Skeletal muscle satellite cell (primary cell): ENCODE data around the gene ARHGAP33.

Experiments
- H3K27me3 ChIP-seq: 2 replicates; pipeline ENCODE4 v1.7.0; 2013; ENCODE audit warnings: low read length; ENCODE audit not compliant: control insufficient read depth, insufficient read depth
- H3K36me3 ChIP-seq: 2 replicates; pipeline ENCODE4 v1.7.0; 2013; ENCODE audit warnings: mild to moderate bottlenecking, control low read depth, low read length; ENCODE audit not compliant: insufficient read depth
- H3K4me1 ChIP-seq: 2 replicates; pipeline ENCODE4 v1.7.0; 2013; ENCODE audit warnings: low read length; ENCODE audit not compliant: control insufficient read depth, insufficient read depth
- H3K4me2 ChIP-seq: 2 replicates; pipeline ENCODE4 v1.7.0; 2013; ENCODE audit warnings: mild to moderate bottlenecking, low read length
- H3K4me3 ChIP-seq: 2 replicates; pipeline ENCODE4 v1.7.0; 2013; ENCODE audit warnings: low read length
- H3K9ac ChIP-seq: 2 replicates; pipeline ENCODE4 v1.7.0; 2013; ENCODE audit warnings: mild to moderate bottlenecking, low read depth, low read length, moderate library complexity
- H3K9me3 ChIP-seq: replicated peaks from 2 replicates; pipeline ENCODE4 v1.7.0; 2013; ENCODE audit warnings: mild to moderate bottlenecking, control low read depth, low read length

The ARHGAP33 gene

GRCh38 chr19:35753634-35754369 lies 21.6 kb upstream of the ARHGAP33 start:
- Histone ChIP-seq H3K4me1 (peaks cover 33% of the 10 kb centered on the region), H3K27me3 (no peaks in the 10 kb centered on the region), H3K4me2 (no peak overlapping the region), H3K4me3 (no peak overlapping the region), H3K36me3 (peaks cover 24% of the 10 kb centered on the region), H3K9me3 (no peaks in the 10 kb centered on the region), H3K9ac (no peak overlapping the region)

GRCh38 chr19:35754370-35755130 lies 20.8 kb upstream of the ARHGAP33 start:
- H3K4me3 ChIP-seq: no peak overlapping the region
- no peak overlapping the region for H3K9ac ChIP-seq

GRCh38 chr19:35755131-35755549 lies 20.2 kb upstream of the ARHGAP33 start:
- Histone ChIP-seq H3K4me1 (peaks cover 35% of the 10 kb centered on the region), H3K4me2 (peak overlapping the region; percentile 79), H3K9ac (peak overlapping the region; percentile 53), H3K36me3 (peaks cover 24% of the 10 kb centered on the region), H3K9me3 (no peaks in the 10 kb centered on the region), H3K27me3 (no peaks in the 10 kb centered on the region), H3K4me3 (peak overlapping the region; percentile 62)

More at GRCh38 chr19:35754370-35755130, 20.8 kb upstream of the ARHGAP33 start:
- H3K9me3 ChIP-seq: no peaks in the 10 kb centered on the region
- no peaks in the 10 kb centered on the region for H3K27me3 ChIP-seq
- H3K4me2 ChIP-seq: no peak overlapping the region
- H3K4me1 ChIP-seq: peaks cover 35% of the 10 kb centered on the region
- peaks cover 24% of the 10 kb centered on the region for H3K36me3 ChIP-seq

DNA sequence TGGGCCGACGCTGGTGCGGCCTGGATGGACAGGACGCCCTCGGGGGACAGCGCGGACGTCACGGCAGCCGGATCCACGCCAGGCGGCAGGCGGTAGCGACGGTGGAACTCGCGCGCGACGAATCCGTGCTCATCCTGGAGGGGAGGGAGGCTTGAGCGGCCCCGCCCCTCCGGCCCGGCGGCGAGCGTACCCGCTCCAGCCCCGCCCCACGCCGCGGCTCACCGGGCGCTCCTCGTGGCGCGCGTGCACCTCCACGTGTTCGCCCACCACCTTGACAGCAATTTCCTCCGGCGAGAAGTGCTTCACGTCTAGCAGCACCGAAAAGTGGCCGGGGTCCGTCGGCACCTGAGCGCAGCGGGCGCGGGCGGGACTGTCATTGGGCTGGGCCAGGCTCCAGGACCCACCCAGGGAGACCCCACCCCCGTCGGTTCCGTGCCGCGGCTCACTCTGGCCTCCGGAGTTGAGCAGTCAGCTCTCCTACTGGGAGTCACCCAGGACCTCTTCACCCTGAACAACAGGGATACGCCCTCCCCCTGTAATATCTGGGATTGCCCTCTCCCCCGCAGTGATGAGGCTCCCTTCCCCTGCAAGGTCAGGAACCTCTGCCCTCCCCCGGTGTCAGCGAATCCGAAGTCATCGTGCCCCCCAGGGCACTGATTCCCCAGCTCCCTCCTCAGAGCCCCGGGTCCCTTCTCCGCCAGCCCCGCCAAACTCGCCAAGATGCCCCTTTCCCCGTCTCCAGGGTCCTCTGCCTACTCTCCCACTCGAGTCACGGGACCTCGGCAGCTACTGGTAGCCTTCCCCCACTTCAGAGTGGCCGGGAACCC lies 19.6 kb upstream of the ARHGAP33 start:
- Histone ChIP-seq H3K36me3 (peaks cover 25% of the 10 kb centered on the region), H3K9me3 (no peaks in the 10 kb centered on the region), H3K27me3 (no peaks in the 10 kb centered on the region), H3K4me1 (peaks cover 36% of the 10 kb centered on the region), H3K9ac (peak overlapping the region; percentile 77), H3K4me2 (peak overlapping the region; percentile 79), H3K4me3 (peak overlapping the region; percentile 62)

DNA sequence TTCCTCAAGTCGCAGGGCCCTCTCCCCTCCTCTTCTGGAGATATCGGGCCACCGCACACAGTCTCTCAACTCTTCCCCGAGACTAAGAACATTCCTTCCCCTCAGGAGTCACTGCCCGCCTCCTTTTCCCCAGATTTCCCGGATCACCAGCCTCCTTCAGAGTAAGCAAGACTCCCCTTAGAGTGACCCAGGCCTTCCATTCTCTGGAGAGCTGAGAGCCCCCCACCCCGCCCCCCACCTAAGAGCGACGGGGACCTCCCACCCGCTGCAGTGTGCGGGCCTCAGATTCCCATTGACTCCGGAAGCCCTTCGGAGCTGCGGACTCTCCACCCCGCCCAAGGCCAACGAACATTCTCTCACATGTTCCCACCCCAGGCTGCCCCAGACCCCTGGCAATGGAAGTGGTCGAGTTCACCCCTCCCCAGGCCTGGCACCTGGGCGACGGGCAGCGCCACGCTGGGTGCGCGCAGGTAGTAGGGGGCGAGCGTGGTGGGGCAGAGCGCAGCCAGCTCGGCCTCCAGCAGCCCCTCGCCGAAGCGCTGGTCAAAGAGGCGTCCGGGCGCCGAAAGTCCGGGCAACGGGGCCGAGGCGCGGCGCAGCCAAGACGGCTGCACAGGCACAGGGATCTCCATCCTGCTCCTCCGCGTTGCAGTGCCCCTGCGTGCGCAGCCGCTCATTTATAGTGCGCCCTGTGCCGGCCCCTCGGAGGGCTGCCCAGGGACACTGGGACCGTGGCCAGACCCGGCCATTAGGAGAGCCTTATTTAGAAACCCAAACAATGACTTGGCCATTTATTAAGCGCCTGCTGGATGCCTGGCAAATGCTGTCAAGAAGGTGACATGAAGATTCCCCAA lies 18.8 kb upstream of the ARHGAP33 start, which contains the start of gene HSPB6:
HSPB6 (minus strand) TSS at position 653 of the 854 bp plus-strand sequence; CDS start at position 632, 21 bp downstream.
- peak within 1 kb of the TSS; percentile 62 for H3K4me3 ChIP-seq
- no peaks in the 10 kb centered on the region for H3K27me3 ChIP-seq
- peaks cover 29% of the 10 kb centered on the region for H3K36me3 ChIP-seq
- H3K4me2 ChIP-seq: peak within 1 kb of the TSS; percentile 79
- H3K9ac ChIP-seq: peak within 1 kb of the TSS; percentile 77
- no peaks in the 10 kb centered on the region for H3K9me3 ChIP-seq
- peaks cover 38% of the 10 kb centered on the region for H3K4me1 ChIP-seq

GRCh38 chr19:35757231-35757748 lies 18.1 kb upstream of the ARHGAP33 start:
- Histone ChIP-seq H3K4me2 (peak overlapping the region; percentile 79), H3K4me1 (peaks cover 38% of the 10 kb centered on the region), H3K27me3 (no peaks in the 10 kb centered on the region), H3K36me3 (peaks cover 34% of the 10 kb centered on the region), H3K4me3 (peak overlapping the region; percentile 62), H3K9ac (peak overlapping the region; percentile 77), H3K9me3 (no peaks in the 10 kb centered on the region)

DNA sequence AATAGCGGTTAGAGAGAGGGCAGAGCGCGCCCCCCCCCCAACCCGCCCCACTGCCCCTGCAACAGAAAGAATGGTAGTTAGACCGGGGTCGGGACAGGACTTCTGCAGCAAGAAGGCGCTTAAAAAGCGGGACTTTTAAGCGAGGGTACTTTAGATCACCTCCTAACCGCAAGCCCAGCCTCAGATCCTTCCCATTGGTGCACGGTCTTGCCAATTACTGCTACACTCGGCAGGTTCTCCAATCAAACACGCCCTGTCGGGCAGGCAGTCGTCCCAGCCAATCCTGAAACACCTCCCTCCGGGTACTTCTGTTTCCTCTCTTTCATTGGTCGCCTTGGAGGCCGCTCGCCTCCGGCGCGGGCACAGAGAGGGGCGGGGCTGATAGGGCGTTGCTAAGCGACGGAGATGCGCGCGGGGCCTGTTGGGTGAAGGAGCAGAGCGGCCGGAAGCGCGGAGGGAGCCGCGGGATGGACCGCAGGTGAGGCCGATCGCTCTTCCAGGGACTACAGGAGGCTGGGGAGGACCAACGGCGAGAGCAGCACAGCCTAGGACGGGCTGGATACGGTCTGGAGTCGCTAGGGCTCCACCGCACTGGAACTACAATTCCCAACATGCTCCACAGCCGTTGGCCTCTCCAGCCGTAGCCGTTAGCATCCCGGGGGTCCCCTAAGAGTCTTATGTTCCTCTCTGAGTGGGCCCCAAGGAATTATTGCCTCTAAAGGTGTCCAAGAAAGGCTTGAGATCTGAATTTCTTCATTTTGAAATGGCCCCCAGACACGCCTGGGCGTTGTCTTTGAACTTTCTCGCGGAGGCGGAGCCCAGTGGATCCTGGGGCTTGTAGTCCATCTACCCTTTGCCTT lies 17.4 kb upstream of the ARHGAP33 start, which contains the start of gene PROSER3:
PROSER3 (plus strand) TSS at position 428 of the 860 bp plus-strand sequence; CDS start at position 468, 40 bp downstream.
- no peaks in the 10 kb centered on the region for H3K9me3 ChIP-seq
- H3K27me3 ChIP-seq: no peaks in the 10 kb centered on the region
- H3K4me2 ChIP-seq: peak within 1 kb of the TSS; percentile 79
- peak within 1 kb of the TSS; percentile 94 for H3K9ac ChIP-seq
- peak within 1 kb of the TSS; percentile 92 for H3K4me3 ChIP-seq
- peaks cover 38% of the 10 kb centered on the region for H3K4me1 ChIP-seq
- peaks cover 27% of the 10 kb centered on the region for H3K36me3 ChIP-seq

GRCh38 chr19:35759697-35760096 lies 15.7 kb upstream of the ARHGAP33 start:
- H3K9me3 ChIP-seq: no peaks in the 10 kb centered on the region
- peaks cover 38% of the 10 kb centered on the region for H3K4me1 ChIP-seq
- H3K4me2 ChIP-seq: peak overlapping the region; percentile 77
- no peaks in the 10 kb centered on the region for H3K27me3 ChIP-seq
- no peak overlapping the region for H3K9ac ChIP-seq
- H3K4me3 ChIP-seq: no peak overlapping the region
- peaks cover 14% of the 10 kb centered on the region for H3K36me3 ChIP-seq

- Histone ChIP-seq H3K4me3 (no peak overlapping the region), H3K4me2 (no peak overlapping the region), H3K27me3 (no peaks in the 10 kb centered on the region), H3K9me3 (no peaks in the 10 kb centered on the region), H3K4me1 (peaks cover 29% of the 10 kb centered on the region), H3K9ac (no peak overlapping the region), H3K36me3 (peaks cover 22% of the 10 kb centered on the region)
Measured at GRCh38 chr19:35760711-35761349, 14.5 kb upstream of the ARHGAP33 start.
